Astrocyte (in vitro differentiated cells and primary cell): ENCODE results near the gene FRG2.
"Not testable (repeated sequence)": the region's sequence is repeated elsewhere in the genome, so short reads cannot be mapped to it uniquely, and the experiment has no call there.

ENCODE experiments used
- EZH2 ChIP-seq: IDR thresholded peaks from 2 replicates; pipeline ENCODE4 v1.6.1; 2012; ENCODE audit warnings: mild to moderate bottlenecking, low read length, inconsistent platforms; ENCODE audit not compliant: insufficient read depth
- TF ChIP-seq, protein P1 (sequence below): IDR thresholded peaks from 2 replicates; pipeline ENCODE4 v1.5.1; 2011; ENCODE audit warnings: low read depth, mild to moderate bottlenecking, inconsistent platforms, low read length, moderate library complexity; ENCODE audit not compliant: insufficient read depth

DNA sequence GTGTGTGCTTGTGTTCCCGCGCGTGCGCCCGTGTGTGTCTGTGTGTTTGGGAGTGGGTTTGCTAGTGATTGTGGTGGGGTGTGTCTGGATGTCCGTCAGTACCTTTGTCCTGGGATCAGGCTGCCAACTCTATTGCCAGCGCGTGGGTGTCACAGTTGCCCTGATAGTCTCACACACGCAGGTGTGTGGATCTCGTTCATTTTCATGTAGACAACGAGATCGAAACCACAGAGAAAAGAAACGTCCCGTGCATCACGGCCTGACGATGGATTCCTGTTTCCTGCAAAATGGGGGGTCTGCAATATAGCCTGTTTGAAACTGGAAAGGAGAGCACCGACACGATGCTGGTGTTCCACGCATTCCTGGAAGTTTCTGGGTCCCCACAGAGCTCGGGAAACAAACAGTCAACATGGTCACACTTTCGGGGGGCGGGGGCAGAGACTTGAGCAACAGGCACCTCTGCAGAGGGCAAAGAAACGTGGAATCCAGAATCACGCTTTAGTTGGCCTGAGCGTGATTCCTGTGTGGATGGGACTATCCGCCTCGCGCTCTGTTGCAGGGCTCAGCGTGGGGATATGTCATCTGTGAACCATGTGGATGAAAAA, 7.1 kb downstream of the FRG2 start:
- TF ChIP-seq, protein P1, sequence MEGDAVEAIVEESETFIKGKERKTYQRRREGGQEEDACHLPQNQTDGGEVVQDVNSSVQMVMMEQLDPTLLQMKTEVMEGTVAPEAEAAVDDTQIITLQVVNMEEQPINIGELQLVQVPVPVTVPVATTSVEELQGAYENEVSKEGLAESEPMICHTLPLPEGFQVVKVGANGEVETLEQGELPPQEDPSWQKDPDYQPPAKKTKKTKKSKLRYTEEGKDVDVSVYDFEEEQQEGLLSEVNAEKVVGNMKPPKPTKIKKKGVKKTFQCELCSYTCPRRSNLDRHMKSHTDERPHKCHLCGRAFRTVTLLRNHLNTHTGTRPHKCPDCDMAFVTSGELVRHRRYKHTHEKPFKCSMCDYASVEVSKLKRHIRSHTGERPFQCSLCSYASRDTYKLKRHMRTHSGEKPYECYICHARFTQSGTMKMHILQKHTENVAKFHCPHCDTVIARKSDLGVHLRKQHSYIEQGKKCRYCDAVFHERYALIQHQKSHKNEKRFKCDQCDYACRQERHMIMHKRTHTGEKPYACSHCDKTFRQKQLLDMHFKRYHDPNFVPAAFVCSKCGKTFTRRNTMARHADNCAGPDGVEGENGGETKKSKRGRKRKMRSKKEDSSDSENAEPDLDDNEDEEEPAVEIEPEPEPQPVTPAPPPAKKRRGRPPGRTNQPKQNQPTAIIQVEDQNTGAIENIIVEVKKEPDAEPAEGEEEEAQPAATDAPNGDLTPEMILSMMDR = not testable (repeated sequence)
- not testable (repeated sequence) for TF ChIP-seq EZH2
